GM12801 (cell line): ENCODE data around the gene LINGO1.

Source experiments
- CTCF ChIP-seq: IDR thresholded peaks from one replicate; pipeline ENCODE4 v1.5.1; 2011; ENCODE audit warnings: control low read depth; ENCODE audit not compliant: insufficient read length; ENCODE audit errors: extremely low read depth

The LINGO1 gene

GRCh38 chr15:77632534-77633133 lies at the start of gene LINGO1:
Gene LINGO1, minus strand, starts transcription at chr15:77632912. Its CDS starts 597 bp downstream, at chr15:77632315.
- no peak for TF ChIP-seq CTCF

GRCh38 chr15:77681362-77681761 lies 48.6 kb upstream of the LINGO1 start:
- no peak for TF ChIP-seq CTCF

GRCh38 chr15:77676569-77677375 lies 44.1 kb upstream of the LINGO1 start:
- TF ChIP-seq CTCF, result no peak

GRCh38 chr15:77675806-77676415 lies 43.2 kb upstream of the LINGO1 start:
- no peak for TF ChIP-seq CTCF

GRCh38 chr15:77674327-77674726 lies 41.6 kb upstream of the LINGO1 start:
- TF ChIP-seq CTCF, result no peak

GRCh38 chr15:77673866-77674265 lies 41.2 kb upstream of the LINGO1 start:
- TF ChIP-seq CTCF, result no peak

GRCh38 chr15:77672135-77672534 lies 39.4 kb upstream of the LINGO1 start:
- no peak for TF ChIP-seq CTCF
